ENCODE measurements around the gene EEFSEC. TPM values are rescaled to one million over a fixed set of nuclear protein-coding genes. Genes with fewer than 3 reads are reported as not detected.

EEFSEC gene
- total RNA-seq, 1 experiment from 2014 or later, result 15.4 TPM

- no peak for DNase-seq (ENCODE audit: low read depth, low spot score)
- TF ChIP-seq SIN3A (IDR thresholded peaks at IDR 0.05; ENCODE audit: borderline replicate concordance, insufficient read depth, low read depth, low read length), result no peak
- TF ChIP-seq, protein P1, sequence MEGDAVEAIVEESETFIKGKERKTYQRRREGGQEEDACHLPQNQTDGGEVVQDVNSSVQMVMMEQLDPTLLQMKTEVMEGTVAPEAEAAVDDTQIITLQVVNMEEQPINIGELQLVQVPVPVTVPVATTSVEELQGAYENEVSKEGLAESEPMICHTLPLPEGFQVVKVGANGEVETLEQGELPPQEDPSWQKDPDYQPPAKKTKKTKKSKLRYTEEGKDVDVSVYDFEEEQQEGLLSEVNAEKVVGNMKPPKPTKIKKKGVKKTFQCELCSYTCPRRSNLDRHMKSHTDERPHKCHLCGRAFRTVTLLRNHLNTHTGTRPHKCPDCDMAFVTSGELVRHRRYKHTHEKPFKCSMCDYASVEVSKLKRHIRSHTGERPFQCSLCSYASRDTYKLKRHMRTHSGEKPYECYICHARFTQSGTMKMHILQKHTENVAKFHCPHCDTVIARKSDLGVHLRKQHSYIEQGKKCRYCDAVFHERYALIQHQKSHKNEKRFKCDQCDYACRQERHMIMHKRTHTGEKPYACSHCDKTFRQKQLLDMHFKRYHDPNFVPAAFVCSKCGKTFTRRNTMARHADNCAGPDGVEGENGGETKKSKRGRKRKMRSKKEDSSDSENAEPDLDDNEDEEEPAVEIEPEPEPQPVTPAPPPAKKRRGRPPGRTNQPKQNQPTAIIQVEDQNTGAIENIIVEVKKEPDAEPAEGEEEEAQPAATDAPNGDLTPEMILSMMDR (IDR thresholded peaks at IDR 0.05), result no peak
- TF ChIP-seq POLR2AphosphoS5 (IDR thresholded peaks at IDR 0.05; ENCODE audit: low read depth, low read length), result no peak
- TF ChIP-seq TCF7L2 (IDR thresholded peaks at IDR 0.05; ENCODE audit: low read depth, low read length), result no peak
- TF ChIP-seq, protein P2, sequence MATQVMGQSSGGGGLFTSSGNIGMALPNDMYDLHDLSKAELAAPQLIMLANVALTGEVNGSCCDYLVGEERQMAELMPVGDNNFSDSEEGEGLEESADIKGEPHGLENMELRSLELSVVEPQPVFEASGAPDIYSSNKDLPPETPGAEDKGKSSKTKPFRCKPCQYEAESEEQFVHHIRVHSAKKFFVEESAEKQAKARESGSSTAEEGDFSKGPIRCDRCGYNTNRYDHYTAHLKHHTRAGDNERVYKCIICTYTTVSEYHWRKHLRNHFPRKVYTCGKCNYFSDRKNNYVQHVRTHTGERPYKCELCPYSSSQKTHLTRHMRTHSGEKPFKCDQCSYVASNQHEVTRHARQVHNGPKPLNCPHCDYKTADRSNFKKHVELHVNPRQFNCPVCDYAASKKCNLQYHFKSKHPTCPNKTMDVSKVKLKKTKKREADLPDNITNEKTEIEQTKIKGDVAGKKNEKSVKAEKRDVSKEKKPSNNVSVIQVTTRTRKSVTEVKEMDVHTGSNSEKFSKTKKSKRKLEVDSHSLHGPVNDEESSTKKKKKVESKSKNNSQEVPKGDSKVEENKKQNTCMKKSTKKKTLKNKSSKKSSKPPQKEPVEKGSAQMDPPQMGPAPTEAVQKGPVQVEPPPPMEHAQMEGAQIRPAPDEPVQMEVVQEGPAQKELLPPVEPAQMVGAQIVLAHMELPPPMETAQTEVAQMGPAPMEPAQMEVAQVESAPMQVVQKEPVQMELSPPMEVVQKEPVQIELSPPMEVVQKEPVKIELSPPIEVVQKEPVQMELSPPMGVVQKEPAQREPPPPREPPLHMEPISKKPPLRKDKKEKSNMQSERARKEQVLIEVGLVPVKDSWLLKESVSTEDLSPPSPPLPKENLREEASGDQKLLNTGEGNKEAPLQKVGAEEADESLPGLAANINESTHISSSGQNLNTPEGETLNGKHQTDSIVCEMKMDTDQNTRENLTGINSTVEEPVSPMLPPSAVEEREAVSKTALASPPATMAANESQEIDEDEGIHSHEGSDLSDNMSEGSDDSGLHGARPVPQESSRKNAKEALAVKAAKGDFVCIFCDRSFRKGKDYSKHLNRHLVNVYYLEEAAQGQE (IDR thresholded peaks at IDR 0.05; ENCODE audit: insufficient read depth in 1 of 2, low read depth in 2 of 2, low read length in 1 of 2), result no peak
- no TSS peak for BruUV-seq (replicated peaks)
- intact Hi-C loops (cut with micrococcal nuclease; ENCODE audit: unreplicated experiment), result no loop called here
- Histone ChIP-seq H3K36me3 (ENCODE audit: control insufficient read depth, insufficient read depth, low read length) (no peaks in the 10 kb centered on the region), H3K27ac (ENCODE audit: low read length) (no peak overlapping the region), H3K27me3 (ENCODE audit: control insufficient read depth, insufficient read depth, low read length) (no peaks in the 10 kb centered on the region), H3K4me3 (ENCODE audit: low read depth in 2 of 2, low read length in 2 of 2) (no peak overlapping the region), H3K9me3 (ENCODE audit: control insufficient read depth, insufficient read depth, low read depth, low read length) (no peaks in the 10 kb centered on the region), H3K4me1 (ENCODE audit: control insufficient read depth, insufficient read depth, low read length) (peaks cover 13% of the 10 kb centered on the region)
- ChIA-PET POLR2A (no interaction called here), CTCF (no interaction called here)
- in situ Hi-C loops (cut with HindIII; ENCODE audit: low pct_unique_long_range_greater_than_20kb, low sequenced_read_pairs), result no loop called here
- 0 out of 2 replicates have a peak, but pooled peaks have one; percentile 6 for ATAC-seq
Observed at GRCh38 chr3:128435561-128435960, 282.3 kb downstream of the EEFSEC start.

GRCh38 chr3:128436214-128436613 is 282.9 kb downstream of the EEFSEC start:
- peaks cover 13% of the 10 kb centered on the region for H3K4me1 ChIP-seq (ENCODE audit: control insufficient read depth, insufficient read depth, low read length)
- CTCF ChIA-PET, result no interaction called here
- H3K27ac ChIP-seq (ENCODE audit: low read length), result no peak overlapping the region
- intact Hi-C loops (cut with micrococcal nuclease; ENCODE audit: unreplicated experiment) (no loop called here), in situ Hi-C loops (cut with HindIII; ENCODE audit: low pct_unique_long_range_greater_than_20kb, low sequenced_read_pairs) (no loop called here)
- no peaks in the 10 kb centered on the region for H3K36me3 ChIP-seq (ENCODE audit: control insufficient read depth, insufficient read depth, low read length)
- no peak for ATAC-seq
- BruUV-seq (replicated peaks), result no TSS peak
- H3K9me3 ChIP-seq (ENCODE audit: control insufficient read depth, insufficient read depth, low read depth, low read length), result no peaks in the 10 kb centered on the region
- POLR2A ChIA-PET, result no interaction called here
- H3K27me3 ChIP-seq (ENCODE audit: control insufficient read depth, insufficient read depth, low read length), result no peaks in the 10 kb centered on the region
- H3K4me3 ChIP-seq (ENCODE audit: low read depth in 2 of 2, low read length in 2 of 2), result no peak overlapping the region
- DNase-seq (ENCODE audit: low read depth, low spot score), result no peak
- TF ChIP-seq TCF7L2 (IDR thresholded peaks at IDR 0.05; ENCODE audit: low read depth, low read length) (no peak), SIN3A (IDR thresholded peaks at IDR 0.05; ENCODE audit: borderline replicate concordance, insufficient read depth, low read depth, low read length) (no peak), POLR2AphosphoS5 (IDR thresholded peaks at IDR 0.05; ENCODE audit: low read depth, low read length) (no peak)
- TF ChIP-seq, protein P2 (IDR thresholded peaks at IDR 0.05; ENCODE audit: insufficient read depth in 1 of 2, low read depth in 2 of 2, low read length in 1 of 2), result no peak
- TF ChIP-seq, protein P1 (IDR thresholded peaks at IDR 0.05), result no peak

Data from Panc1 (cell line).